ENCODE measurements around the gene TRIM36. TPM values are rescaled to one million over a fixed set of nuclear protein-coding genes. Genes with fewer than 3 reads are reported as not detected.

The TRIM36 gene
- total RNA-seq, 2 experiments from 2014 or later: 0.15 to 0.40 TPM

DNA sequence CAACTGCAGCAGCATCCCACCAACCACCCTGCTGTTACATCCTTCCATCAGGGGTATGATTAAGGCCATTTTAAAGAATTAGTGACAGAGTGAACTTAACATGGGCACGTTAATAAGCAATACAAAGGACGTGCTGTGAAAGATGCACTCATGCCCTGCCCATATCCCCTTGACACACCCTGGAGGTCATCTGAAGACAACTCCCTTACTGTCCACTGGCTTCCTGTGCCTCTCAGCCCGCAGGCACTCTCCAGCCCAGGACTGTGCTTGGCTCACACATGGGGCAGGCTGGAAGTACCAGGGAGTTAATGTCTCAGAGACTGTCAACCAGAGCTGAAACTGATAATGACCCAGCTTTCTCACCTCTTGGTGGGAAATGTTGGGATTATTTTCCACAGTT is 81.8 kb downstream of the TRIM36 start:
- ChIA-PET POLR2A (no interaction called here), CTCF (no interaction called here)

DNA sequence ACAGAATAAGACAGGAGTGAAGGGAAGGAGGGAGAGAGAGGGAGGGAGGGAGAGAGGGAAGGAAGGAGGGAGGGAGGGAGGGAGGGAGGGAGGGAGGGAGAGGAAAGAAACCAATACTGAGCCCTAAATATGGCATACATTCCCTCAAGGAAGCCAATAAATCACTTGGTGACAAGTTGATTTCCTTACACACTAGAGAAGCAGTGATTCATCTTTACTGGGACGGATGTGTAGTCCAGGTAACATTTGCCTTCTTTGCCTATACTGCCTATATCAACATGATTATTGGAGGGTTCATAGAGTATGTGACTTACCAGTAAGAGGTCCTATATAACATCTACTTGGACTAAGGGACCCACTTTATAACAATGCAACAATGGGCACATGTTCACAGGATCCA is 83.2 kb downstream of the TRIM36 start:
- ChIA-PET POLR2A (no interaction called here), CTCF (no interaction called here)

GRCh38 chr5:115084246-115084793 is 85.4 kb downstream of the TRIM36 start:
- POLR2A ChIA-PET: no interaction called here
- CTCF ChIA-PET: no interaction called here

DNA sequence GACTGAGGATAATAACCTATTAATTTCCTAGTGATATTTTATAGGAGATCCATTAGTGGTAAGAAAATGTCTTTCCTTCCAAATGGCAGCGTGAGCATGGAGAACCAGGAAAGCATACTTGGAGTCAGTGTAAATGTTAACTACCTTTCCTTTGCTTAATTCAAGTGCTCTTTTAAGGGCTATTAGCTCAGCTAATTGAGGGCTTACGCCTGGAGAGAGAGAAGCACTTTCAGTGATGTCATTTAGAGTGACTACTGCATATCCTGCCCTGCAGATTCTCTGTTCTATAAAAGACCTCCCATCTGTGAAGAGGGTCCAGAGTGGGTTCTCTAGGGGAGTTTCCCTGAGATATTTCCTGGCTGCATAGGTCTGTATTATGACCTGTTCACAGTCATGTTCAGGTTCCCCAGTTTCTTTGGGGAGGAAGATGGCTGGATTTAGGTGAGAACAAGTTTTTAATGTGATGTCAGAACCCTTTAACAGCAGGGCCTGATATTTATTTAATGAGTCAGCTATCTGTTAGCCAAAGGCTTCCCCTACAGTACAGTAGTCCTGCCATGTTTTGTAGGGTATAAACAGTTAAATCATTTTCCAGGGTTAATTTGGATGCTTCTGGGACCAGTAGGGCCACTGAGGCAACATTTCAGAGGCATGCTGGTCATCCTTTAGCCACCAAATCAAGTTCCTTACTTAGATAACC is 89.6 kb downstream of the TRIM36 start:
- ChIA-PET CTCF (no interaction called here), POLR2A (no interaction called here)

Other genes starting within 250 kb of the TRIM36 start
- 10 to 100 TPM; 42.5 to 45.2 TPM for gene PGGT1B, start 93.0 kb upstream of the TRIM36 start, total RNA-seq
- gene CCDC112, start 126.7 kb upstream of the TRIM36 start, total RNA-seq: under 1 TPM; 0.89 to 0.99 TPM

Data from activated CD8-positive, alpha-beta memory T cell treated with anti-CD3 and anti-CD28 coated beads for 36 hours (primary cell).